AG04449 (cell line): ENCODE measurements around the gene LRRC4C.

Experiments used
- CTCF ChIA-PET: fragments of 350-600 bp; formaldehyde crosslinking; extraction: SDS; loops from one replicate; lab custom pipeline; 2021; ENCODE audit warnings: antibody characterized with exemption; lab: Yijun Ruan, JAX
- POLR2A ChIA-PET: fragments of 400-600, 350-600 bp; formaldehyde crosslinking; extraction: SDS; loops from one replicate; lab custom pipeline; 2020; ENCODE audit warnings: antibody characterized with exemption, inconsistent platforms; lab: Yijun Ruan, JAX
- DNase-seq: peaks from one replicate; pipeline ENCODE4 v3.0.0-alpha.2; 2010; ENCODE audit warnings: low read depth, low spot score
- H3K4me3 ChIP-seq: 2 replicates; pipeline ENCODE4 v1.5.1; 2011; ENCODE audit warnings: low read depth, mild to moderate bottlenecking, control low read depth, low read length
- TF ChIP-seq, protein P1 (sequence below): IDR thresholded peaks from one replicate; pipeline ENCODE4 v1.5.1; 2011; ENCODE audit warnings: mild to moderate bottlenecking, moderate library complexity, low read length, control low read depth, inconsistent platforms; ENCODE audit not compliant: insufficient read depth; ENCODE audit errors: missing control alignments

The LRRC4C gene

GRCh38 chr11:40161854-40162410, 1297.5 kb downstream of the LRRC4C start:
- no peak overlapping the region for H3K4me3 ChIP-seq
- ChIA-PET POLR2A (no interaction called here), CTCF (no interaction called here)
- TF ChIP-seq, protein P1, sequence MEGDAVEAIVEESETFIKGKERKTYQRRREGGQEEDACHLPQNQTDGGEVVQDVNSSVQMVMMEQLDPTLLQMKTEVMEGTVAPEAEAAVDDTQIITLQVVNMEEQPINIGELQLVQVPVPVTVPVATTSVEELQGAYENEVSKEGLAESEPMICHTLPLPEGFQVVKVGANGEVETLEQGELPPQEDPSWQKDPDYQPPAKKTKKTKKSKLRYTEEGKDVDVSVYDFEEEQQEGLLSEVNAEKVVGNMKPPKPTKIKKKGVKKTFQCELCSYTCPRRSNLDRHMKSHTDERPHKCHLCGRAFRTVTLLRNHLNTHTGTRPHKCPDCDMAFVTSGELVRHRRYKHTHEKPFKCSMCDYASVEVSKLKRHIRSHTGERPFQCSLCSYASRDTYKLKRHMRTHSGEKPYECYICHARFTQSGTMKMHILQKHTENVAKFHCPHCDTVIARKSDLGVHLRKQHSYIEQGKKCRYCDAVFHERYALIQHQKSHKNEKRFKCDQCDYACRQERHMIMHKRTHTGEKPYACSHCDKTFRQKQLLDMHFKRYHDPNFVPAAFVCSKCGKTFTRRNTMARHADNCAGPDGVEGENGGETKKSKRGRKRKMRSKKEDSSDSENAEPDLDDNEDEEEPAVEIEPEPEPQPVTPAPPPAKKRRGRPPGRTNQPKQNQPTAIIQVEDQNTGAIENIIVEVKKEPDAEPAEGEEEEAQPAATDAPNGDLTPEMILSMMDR: no peak
- no peak for DNase-seq

GRCh38 chr11:40160418-40160817, 1299.0 kb downstream of the LRRC4C start:
- ChIA-PET CTCF (no interaction called here), POLR2A (no interaction called here)
- H3K4me3 ChIP-seq: no peak overlapping the region
- TF ChIP-seq, protein P1: no peak
- DNase-seq: no peak

- ChIA-PET POLR2A (no interaction called here), CTCF (no interaction called here)
- no peak overlapping the region for H3K4me3 ChIP-seq
- no peak for DNase-seq
- TF ChIP-seq, protein P1: no peak
Observed at GRCh38 chr11:40149721-40150120, 1309.7 kb downstream of the LRRC4C start.

GRCh38 chr11:40140560-40140959, 1318.9 kb downstream of the LRRC4C start:
- no peak for DNase-seq
- ChIA-PET CTCF (no interaction called here), POLR2A (no interaction called here)
- TF ChIP-seq, protein P1: no peak
- H3K4me3 ChIP-seq: no peak overlapping the region

- CTCF ChIA-PET: no interaction called here
- POLR2A ChIA-PET: no interaction called here
- DNase-seq: no peak
- H3K4me3 ChIP-seq: no peak overlapping the region
- TF ChIP-seq, protein P1: no peak
Observed at GRCh38 chr11:40139536-40139935, 1319.9 kb downstream of the LRRC4C start.

DNA sequence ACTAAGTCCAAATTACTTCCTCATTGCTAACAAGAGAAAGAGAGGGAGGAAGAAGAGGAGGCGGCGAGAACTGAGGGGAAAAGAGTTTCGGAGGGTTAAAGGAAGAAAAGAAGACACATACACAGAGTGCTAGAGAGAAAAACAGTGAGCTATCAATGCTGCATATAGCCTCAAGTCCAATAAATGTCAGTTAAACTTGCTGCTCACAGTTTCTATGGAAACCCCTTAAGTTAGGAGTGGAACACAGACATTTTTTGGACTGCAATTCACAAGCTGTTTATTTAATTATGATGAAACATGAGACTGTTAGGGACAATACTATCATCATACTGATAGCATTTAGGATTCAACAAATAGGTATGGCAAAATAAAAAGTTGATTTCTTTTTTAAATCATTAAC, 1320.4 kb downstream of the LRRC4C start:
- no peak overlapping the region for H3K4me3 ChIP-seq
- CTCF ChIA-PET: no interaction called here
- POLR2A ChIA-PET: no interaction called here
- TF ChIP-seq, protein P1: no peak
- no peak for DNase-seq
